NCI-H2196 treated with DMSO at 0.1 percent for 48 hours (cell line): ENCODE measurements around the gene CHMP3.
"Not testable (repeated sequence)": the region's sequence is repeated elsewhere in the genome, so short reads cannot be mapped to it uniquely, and the experiment has no call there.

Source experiments
- DNase-seq: peaks from one replicate; lab custom pipeline; 2025; ENCODE audit not compliant: unreplicated experiment; lab: John Stamatoyannopoulos, UW

The CHMP3 gene

GRCh38 chr2:86549963-86550725 is 13.1 kb downstream of the CHMP3 start:
- DNase-seq, result not testable (repeated sequence)

- not testable (repeated sequence) for DNase-seq
Observed at GRCh38 chr2:86549440-86549839, 13.8 kb downstream of the CHMP3 start.

- not testable (repeated sequence) for DNase-seq
Observed at GRCh38 chr2:86548913-86549396, 14.3 kb downstream of the CHMP3 start.

- DNase-seq, result not testable (repeated sequence)
Observed at GRCh38 chr2:86548165-86548912, 14.9 kb downstream of the CHMP3 start.

- DNase-seq, result not testable (repeated sequence)
Observed at GRCh38 chr2:86545296-86545924, 17.8 kb downstream of the CHMP3 start.

GRCh38 chr2:86544278-86545099 is 18.8 kb downstream of the CHMP3 start:
- not testable (repeated sequence) for DNase-seq

- DNase-seq, result no peak
Observed at GRCh38 chr2:86543793-86544192, 19.4 kb downstream of the CHMP3 start.

GRCh38 chr2:86543335-86543734 is 19.9 kb downstream of the CHMP3 start:
- no peak for DNase-seq

GRCh38 chr2:86542814-86543213 is 20.4 kb downstream of the CHMP3 start:
- DNase-seq, result no peak

GRCh38 chr2:86541334-86541733 is 21.9 kb downstream of the CHMP3 start:
- DNase-seq, result no peak

- no peak for DNase-seq
Observed at GRCh38 chr2:86533589-86533988, 29.7 kb downstream of the CHMP3 start.

GRCh38 chr2:86525421-86526340 is 37.6 kb downstream of the CHMP3 start:
- DNase-seq, result no peak

GRCh38 chr2:86523491-86523890 is 39.8 kb downstream of the CHMP3 start:
- DNase-seq, result no peak

- no peak for DNase-seq
Observed at GRCh38 chr2:86522711-86523110, 40.5 kb downstream of the CHMP3 start.

- no peak for DNase-seq
Observed at GRCh38 chr2:86521922-86522321, 41.3 kb downstream of the CHMP3 start.

GRCh38 chr2:86520153-86520552 is 43.1 kb downstream of the CHMP3 start:
- DNase-seq, result no peak

GRCh38 chr2:86519349-86519748 is 43.9 kb downstream of the CHMP3 start:
- no peak for DNase-seq

- DNase-seq, result no peak
Observed at GRCh38 chr2:86518481-86518880, 44.8 kb downstream of the CHMP3 start.

GRCh38 chr2:86513948-86514660 is 49.1 kb downstream of the CHMP3 start:
- DNase-seq, result no peak
